Astrocyte of the spinal cord (primary cell): Measurements from ENCODE around the gene PDGFRB.

ENCODE experiments used
- DNase-seq: peaks from one replicate; pipeline ENCODE4 v3.0.0; 2011; ENCODE audit warnings: low read depth, low spot score
- H3K4me3 ChIP-seq: 2 replicates; pipeline ENCODE4 v1.5.1; 2011; ENCODE audit warnings: low read depth, mild to moderate bottlenecking, low read length, moderate library complexity
- CTCF ChIP-seq: IDR thresholded peaks from 2 replicates; pipeline ENCODE4 v1.5.1; 2012; ENCODE audit warnings: low read depth, mild to moderate bottlenecking, low read length, inconsistent platforms
- in situ Hi-C: cut with HindIII; loops from 2 replicates; pipeline ENCODE4 v1.10.0; 2017; ENCODE audit warnings: low sequenced_read_pairs

PDGFRB gene

DNA sequence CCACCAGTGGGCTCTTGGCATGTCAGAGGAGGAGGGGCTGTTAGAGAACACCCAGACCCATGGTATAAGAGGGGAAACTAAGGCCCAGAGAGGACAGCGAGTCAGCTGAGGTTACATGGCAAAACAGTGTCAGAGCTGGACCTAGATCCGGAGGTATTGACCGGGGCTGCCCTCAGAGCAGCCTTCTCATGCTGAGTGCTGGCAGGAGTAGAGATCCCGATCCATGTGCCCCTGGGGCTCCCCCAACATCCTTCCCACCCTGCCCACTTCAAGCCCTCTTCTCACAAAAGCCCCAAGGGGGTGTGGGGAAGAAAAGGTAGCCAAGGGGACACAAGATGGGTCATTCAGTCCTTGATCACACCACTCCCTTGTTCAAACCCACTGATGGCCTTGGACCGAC, 89.2 kb downstream of the PDGFRB start:
- no peak for DNase-seq
- in situ Hi-C loops: no loop called here
- H3K4me3 ChIP-seq: no peak overlapping the region
- no peak for TF ChIP-seq CTCF

DNA sequence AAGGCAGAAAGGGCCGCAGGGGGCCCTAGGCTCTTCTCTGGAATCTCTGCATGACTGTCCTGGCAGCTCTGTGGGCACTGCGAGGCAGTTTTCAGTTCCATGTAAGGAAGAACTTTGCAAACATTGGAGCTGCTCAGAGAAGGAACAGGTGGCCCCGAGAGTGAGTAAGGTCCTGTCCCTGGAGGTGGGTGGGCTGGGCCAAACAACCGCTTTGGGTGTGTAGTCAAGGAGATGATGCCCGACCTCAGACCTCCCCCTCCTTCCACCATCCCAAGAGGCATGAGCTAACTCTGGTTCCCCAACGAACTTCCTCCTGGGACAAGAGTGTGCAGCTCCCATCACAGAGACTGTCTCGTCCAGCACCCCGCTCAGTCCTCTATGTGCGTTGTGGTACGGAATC, 89.8 kb downstream of the PDGFRB start:
- DNase-seq: peak; percentile 73
- H3K4me3 ChIP-seq: no peak overlapping the region
- no peak for TF ChIP-seq CTCF
- in situ Hi-C loops: no loop called here

GRCh38 chr5:150065346-150065745, 90.3 kb downstream of the PDGFRB start:
- TF ChIP-seq CTCF: no peak
- H3K4me3 ChIP-seq: no peak overlapping the region
- in situ Hi-C loops: no loop called here
- DNase-seq: peak; percentile 73

DNA sequence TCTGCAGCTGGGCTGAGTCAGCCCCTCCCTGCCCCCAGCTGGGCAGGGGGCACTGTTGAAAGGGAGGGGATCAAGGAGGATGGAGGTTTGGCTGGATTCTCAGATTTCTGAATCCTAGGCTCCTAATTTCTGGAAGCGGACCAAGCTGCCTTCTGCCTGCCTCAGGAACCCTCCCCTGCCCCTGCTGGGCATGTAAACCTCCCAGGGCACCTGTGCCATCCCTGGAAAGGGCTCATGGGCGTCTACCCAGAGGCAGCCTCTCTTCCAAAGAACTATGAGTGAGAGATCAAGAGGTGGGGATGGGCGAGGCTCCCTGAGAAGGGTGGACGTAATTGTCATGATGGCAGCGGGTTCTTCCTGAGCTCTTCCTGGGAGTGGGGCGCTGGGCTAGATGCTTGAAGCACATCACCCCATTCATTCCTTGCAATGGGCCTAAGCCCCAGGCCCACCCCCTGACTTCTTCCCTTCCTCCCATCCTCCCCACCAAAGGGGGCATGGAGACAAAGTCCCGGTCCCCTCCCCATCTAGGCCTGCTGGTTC, 90.9 kb downstream of the PDGFRB start:
- peak; percentile 30 for DNase-seq
- no peak overlapping the region for H3K4me3 ChIP-seq
- in situ Hi-C loops: no loop called here
- no peak for TF ChIP-seq CTCF
